IMR-90 (cell line): Measurements from ENCODE around the gene HGFAC. TPM values are rescaled to one million over a fixed set of nuclear protein-coding genes. Genes with fewer than 3 reads are reported as not detected.

Experiments
- ATAC-seq: fragments of 200-7000 bp; cut with Tn5 transposase; 2 replicates; pipeline ENCODE4 v1.9.1; 2020; ENCODE audit warnings: low read depth, mild to moderate bottlenecking, moderate library complexity
- BruUV-seq: library from RNA; stranded (reverse); fragments of 400-500 nt; replicated peaks from 2 replicates; lab custom pipeline; 2021; lab: Mats Ljungman, UMichigan
- CTCF ChIA-PET: fragments of 300-600 bp; formaldehyde crosslinking; extraction: SDS; loops from one replicate; lab custom pipeline; 2021; ENCODE audit warnings: antibody characterized with exemption; lab: Yijun Ruan, JAX
- POLR2A ChIA-PET: fragments of 300-600 bp; sonication (Branson Sonifier 250); formaldehyde crosslinking; loops from one replicate; lab custom pipeline; 2022; ENCODE audit warnings: antibody characterized with exemption; ENCODE audit not compliant: unreplicated experiment; lab: Charles Lee
- DNase-seq: peaks from one replicate; pipeline ENCODE4 v3.0.0; 2013
- H2AFZ ChIP-seq: replicated peaks from 2 replicates; pipeline ENCODE3; 2013; ENCODE audit warnings: low read length, mild to moderate bottlenecking; ENCODE audit not compliant: poor library complexity
- H2AK5ac ChIP-seq: 2 replicates; pipeline ENCODE4 v1.6.1; 2013; ENCODE audit warnings: low read depth, low read length, inconsistent platforms
- H2AK9ac ChIP-seq: replicated peaks from 2 replicates; pipeline ENCODE3; 2013; ENCODE audit warnings: mild to moderate bottlenecking, low read depth, low read length, moderate library complexity; ENCODE audit not compliant: poor library complexity
- H2BK120ac ChIP-seq: 2 replicates; pipeline ENCODE4 v1.6.1; 2013; ENCODE audit warnings: low read depth, low read length, inconsistent platforms
- H2BK15ac ChIP-seq: 3 replicates; pipeline ENCODE4 v1.6.1; 2013; ENCODE audit warnings: low read depth, low read length, inconsistent platforms
- H2BK20ac ChIP-seq: 2 replicates; pipeline ENCODE4 v1.6.1; 2013; ENCODE audit warnings: low read depth, mild to moderate bottlenecking, inconsistent platforms, low read length, moderate library complexity
- H2BK5ac ChIP-seq: 2 replicates; pipeline ENCODE4 v1.6.1; 2013; ENCODE audit warnings: mild to moderate bottlenecking, low read depth, low read length, inconsistent platforms; ENCODE audit not compliant: poor library complexity, severe bottlenecking
- H3K14ac ChIP-seq: replicated peaks from 2 replicates; pipeline ENCODE4 v1.6.1; 2013; ENCODE audit warnings: low read depth, low read length, inconsistent platforms
- H3K18ac ChIP-seq: 2 replicates; pipeline ENCODE4 v1.6.1; 2013; ENCODE audit warnings: low read depth, low read length, control low read depth
- H3K23ac ChIP-seq: 2 replicates; pipeline ENCODE4 v1.6.1; 2013; ENCODE audit warnings: low read depth, low read length, inconsistent platforms
- H3K27ac ChIP-seq: 2 replicates; pipeline ENCODE4 v1.5.1; 2013; ENCODE audit warnings: mild to moderate bottlenecking, control low read depth, low read length; ENCODE audit not compliant: insufficient read depth
- H3K27me3 ChIP-seq: 2 replicates; pipeline ENCODE4 v1.6.1; 2013; ENCODE audit warnings: low read length; ENCODE audit not compliant: control insufficient read depth, insufficient read depth
- H3K36me3 ChIP-seq: 2 replicates; pipeline ENCODE4 v1.6.1; 2013; ENCODE audit warnings: low read length, mixed read lengths; ENCODE audit not compliant: control insufficient read depth, insufficient read depth
- H3K4ac ChIP-seq: 2 replicates; pipeline ENCODE4 v1.6.1; 2013; ENCODE audit warnings: low read depth, low read length, inconsistent platforms
- H3K4me1 ChIP-seq: 2 replicates; pipeline ENCODE4 v1.6.1; 2013; ENCODE audit warnings: low read length, mixed read lengths; ENCODE audit not compliant: control insufficient read depth, insufficient read depth
- H3K4me2 ChIP-seq: 2 replicates; pipeline ENCODE4 v1.6.1; 2013; ENCODE audit warnings: low read depth, mild to moderate bottlenecking, control low read depth, low read length, moderate library complexity
- H3K4me3 ChIP-seq: 2 replicates; pipeline ENCODE4 v1.5.1; 2013; ENCODE audit warnings: low read depth, mild to moderate bottlenecking, control low read depth, low read length, moderate library complexity; ENCODE audit not compliant: insufficient read depth
- H3K56ac ChIP-seq: 2 replicates; pipeline ENCODE4 v1.6.1; 2013; ENCODE audit warnings: low read length, inconsistent platforms; ENCODE audit not compliant: insufficient read depth; ENCODE audit errors: extremely low read depth
- H3K79me1 ChIP-seq, 2 experiments: 2 replicates each; pipeline ENCODE4 v1.6.1; 2013; ENCODE audit warnings: low read length in 2 of 2, inconsistent platforms in 1 of 2, low read depth in 1 of 2
- H3K9ac ChIP-seq: 2 replicates; pipeline ENCODE4 v1.6.1; 2013; ENCODE audit warnings: low read depth, low read length, control low read depth
- H3K9me1 ChIP-seq: 2 replicates; pipeline ENCODE4 v1.6.1; 2013; ENCODE audit warnings: low read length, inconsistent platforms; ENCODE audit not compliant: insufficient read depth
- H3K9me3 ChIP-seq: 2 replicates; pipeline ENCODE4 v1.6.1; 2013; ENCODE audit warnings: low read length; ENCODE audit not compliant: control insufficient read depth, insufficient read depth
- H4K20me1 ChIP-seq: 2 replicates; pipeline ENCODE4 v1.6.1; 2013; ENCODE audit warnings: low read length, inconsistent platforms; ENCODE audit not compliant: insufficient read depth
- H4K5ac ChIP-seq: 2 replicates; pipeline ENCODE4 v1.6.1; 2013; ENCODE audit warnings: mild to moderate bottlenecking, low read depth, low read length, control low read depth
- H4K8ac ChIP-seq, 2 experiments: 2 replicates each; pipeline ENCODE4 v1.6.1; 2013; ENCODE audit warnings: low read depth in 2 of 2, low read length in 2 of 2, control low read depth in 1 of 2, inconsistent platforms in 1 of 2
- H4K91ac ChIP-seq: 2 replicates; pipeline ENCODE4 v1.6.1; 2013; ENCODE audit warnings: low read depth, low read length, inconsistent platforms; ENCODE audit not compliant: insufficient read depth
- CEBPB ChIP-seq: IDR thresholded peaks from 2 replicates; pipeline ENCODE4 v1.6.1; 2012; ENCODE audit warnings: low read depth, low read length, improper control_type of control experiment
- CHD1 ChIP-seq: IDR thresholded peaks from 2 replicates; pipeline ENCODE4 v1.6.1; 2012; ENCODE audit warnings: low read depth, low read length, improper control_type of control experiment
- FOS ChIP-seq: fragments of 150-350 bp; IDR thresholded peaks from 2 replicates; pipeline ENCODE4 v1.6.1; 2016; ENCODE audit warnings: low read depth, low read length
- MAFK ChIP-seq: IDR thresholded peaks from 2 replicates; pipeline ENCODE4 v1.6.1; 2012; ENCODE audit warnings: low read depth, low read length, improper control_type of control experiment
- MAZ ChIP-seq: IDR thresholded peaks from 2 replicates; pipeline ENCODE4 v1.6.1; 2012; ENCODE audit warnings: low read depth, mild to moderate bottlenecking, low read length, improper control_type of control experiment, moderate library complexity, borderline replicate concordance
- MXI1 ChIP-seq: IDR thresholded peaks from 2 replicates; pipeline ENCODE4 v1.6.1; 2012; ENCODE audit warnings: low read depth, mild to moderate bottlenecking, low read length, moderate library complexity, borderline replicate concordance
- NFE2L2 ChIP-seq: fragments of 150-350 bp; IDR thresholded peaks from 2 replicates; pipeline ENCODE4 v1.6.1; 2016; ENCODE audit warnings: low read depth, mild to moderate bottlenecking, low read length
- POLR2A ChIP-seq: IDR thresholded peaks from 2 replicates; pipeline ENCODE4 v1.6.1; 2012; ENCODE audit warnings: mild to moderate bottlenecking, low read depth, low read length
- RCOR1 ChIP-seq: IDR thresholded peaks from 2 replicates; pipeline ENCODE4 v1.6.1; 2012; ENCODE audit warnings: mild to moderate bottlenecking, low read length, improper control_type of control experiment; ENCODE audit not compliant: insufficient replicate concordance
- RFX5 ChIP-seq: IDR thresholded peaks from 2 replicates; pipeline ENCODE4 v1.8.0; 2012; ENCODE audit warnings: low read depth, mild to moderate bottlenecking, low read length, moderate library complexity
- SMC3 ChIP-seq: fragments of 150-350 bp; IDR thresholded peaks from 2 replicates; pipeline ENCODE4 v1.6.1; 2016; ENCODE audit warnings: low read depth, mild to moderate bottlenecking, antibody characterized with exemption, low read length, moderate library complexity
- WGBS, 2 experiments: methylation state at CpG; one replicate each; pipeline versions ENCODE4 v1.1.5 to v1.1.7; 2013; ENCODE audit warnings: missing lambda C conversion rate in 2 of 2; ENCODE audit not compliant: insufficient read length in 1 of 2; ENCODE audit errors: extremely low coverage in 2 of 2; 5-methylcytosine and 5-hydroxymethylcytosine counted together
- dilution Hi-C: fragments of 300-500 bp; cut with HindIII; formaldehyde crosslinking; loops from one replicate; pipeline ENCODE4 v1.14.3; 2018; ENCODE audit warnings: low sequenced_read_pairs; ENCODE audit not compliant: unreplicated experiment
- in situ Hi-C: fragments of 300-500 bp; cut with MboI; formaldehyde crosslinking; loops from 3 replicates; pipeline ENCODE4 v1.14.3; 2019; ENCODE audit warnings: low sequenced_read_pairs, inconsistent platforms, mixed read lengths
- intact Hi-C: fragments of 100-400 bp; cut with micrococcal nuclease; formaldehyde crosslinking; loops from 2 replicates; pipeline ENCODE4 v1.10.0; 2022
- polyA plus RNA-seq, 3 experiments: library from polyadenylated mRNA; depleted of rRNA; stranded (reverse); fragments of >200 nt; gene quantifications; 2 replicates each; pipeline ENCODE4 v1.2.3, GENCODE V29; 2012; ENCODE audit warnings: low replicate concordance in 1 of 3
- total RNA-seq: library from RNA; depleted of rRNA; stranded (reverse); fragments of >200 nt; gene quantifications from 2 replicates; pipeline ENCODE4 v1.2.3, GENCODE V29; 2012
- TF ChIP-seq, protein P1 (sequence below): fragments of 150-350 bp; IDR thresholded peaks from 2 replicates; pipeline ENCODE4 v1.6.1; 2016; ENCODE audit warnings: low read depth, mild to moderate bottlenecking, low read length, moderate library complexity, borderline replicate concordance
- TF ChIP-seq, protein P2 (sequence below): fragments of 150-350 bp; IDR thresholded peaks from 2 replicates; pipeline ENCODE4 v1.6.1; 2017; ENCODE audit warnings: mild to moderate bottlenecking, antibody characterized with exemption, low read length, low read depth

HGFAC gene
- total and polyA plus RNA-seq, 2 of the 4 experiments (the other 2 are of a cell fraction): 0.05 TPM; not detected in 1

DNA sequence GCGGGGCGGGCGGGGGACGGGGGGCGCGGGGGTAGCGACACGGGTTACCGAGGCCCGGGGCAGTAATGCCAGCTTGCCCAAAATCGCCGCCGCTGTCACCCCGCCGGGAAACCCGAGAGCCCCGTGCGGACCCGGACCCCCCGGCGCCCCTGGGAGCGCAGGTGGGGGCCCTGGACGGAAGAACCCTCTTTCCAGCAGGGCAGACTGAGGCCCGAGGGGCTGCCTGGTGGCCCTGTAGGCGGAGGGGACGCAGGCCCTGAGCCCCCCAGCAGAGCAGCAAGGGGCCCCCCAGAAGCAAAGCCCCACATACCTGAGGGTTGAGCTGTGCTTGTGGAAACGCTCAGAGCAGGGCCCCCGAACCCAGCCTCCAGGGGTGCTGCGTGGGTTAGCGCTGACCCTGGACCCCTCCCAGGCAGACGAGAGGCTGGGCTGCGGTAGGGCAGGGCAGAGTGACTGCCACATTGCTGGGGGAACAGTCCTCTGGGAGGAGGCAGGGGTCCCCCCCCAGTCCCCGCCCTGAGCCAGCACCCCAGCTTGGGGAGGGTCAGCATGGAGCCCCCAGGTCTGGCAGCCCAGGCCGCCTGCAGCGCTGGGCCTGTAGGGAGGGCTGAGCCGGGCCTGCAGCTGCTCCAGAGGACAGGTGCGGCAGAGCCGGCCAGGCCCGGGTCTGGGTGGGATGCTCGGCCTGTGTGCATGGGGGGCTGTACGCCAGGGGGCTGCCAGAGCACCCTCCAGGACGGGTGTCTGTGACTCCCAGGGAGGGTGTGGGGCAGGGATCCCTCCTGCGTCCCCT, 22.0 kb downstream of the HGFAC start:
- no peak overlapping the region for H3K56ac ChIP-seq
- no peak overlapping the region for H2AFZ ChIP-seq
- 27% methylated on average over 16 of the region's 43 CpGs; no CpG with 5 or more reads in 1 of the 2 experiments for WGBS, 2 experiments
- no peak overlapping the region for H4K5ac ChIP-seq
- no peak overlapping the region for H3K4me2 ChIP-seq
- no peak overlapping the region for H3K27ac ChIP-seq
- dilution Hi-C loops (no loop called here), intact Hi-C loops (no loop called here), in situ Hi-C loops (no loop called here)
- ChIA-PET CTCF (no interaction called here), POLR2A (no interaction called here)
- H3K9me1 ChIP-seq: 0 out of 2 replicates have a peak, but pooled peaks cover 5% of the 10 kb centered on the region
- H3K4me3 ChIP-seq: no peak overlapping the region
- H3K23ac ChIP-seq: no peak overlapping the region
- H3K9me3 ChIP-seq: no peaks in the 10 kb centered on the region
- H3K4me1 ChIP-seq: no peaks in the 10 kb centered on the region
- H4K91ac ChIP-seq: no peak overlapping the region
- no peak overlapping the region for H2BK120ac ChIP-seq
- no peak overlapping the region for H3K14ac ChIP-seq
- TF ChIP-seq MXI1 (no peak), SMC3 (no peak), CEBPB (no peak), FOS (no peak), NFE2L2 (no peak), RCOR1 (no peak), MAZ (no peak), POLR2A (no peak), MAFK (no peak), CHD1 (no peak), RFX5 (no peak)
- TF ChIP-seq, protein P1, sequence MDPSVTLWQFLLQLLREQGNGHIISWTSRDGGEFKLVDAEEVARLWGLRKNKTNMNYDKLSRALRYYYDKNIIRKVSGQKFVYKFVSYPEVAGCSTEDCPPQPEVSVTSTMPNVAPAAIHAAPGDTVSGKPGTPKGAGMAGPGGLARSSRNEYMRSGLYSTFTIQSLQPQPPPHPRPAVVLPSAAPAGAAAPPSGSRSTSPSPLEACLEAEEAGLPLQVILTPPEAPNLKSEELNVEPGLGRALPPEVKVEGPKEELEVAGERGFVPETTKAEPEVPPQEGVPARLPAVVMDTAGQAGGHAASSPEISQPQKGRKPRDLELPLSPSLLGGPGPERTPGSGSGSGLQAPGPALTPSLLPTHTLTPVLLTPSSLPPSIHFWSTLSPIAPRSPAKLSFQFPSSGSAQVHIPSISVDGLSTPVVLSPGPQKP: no peak
- TF ChIP-seq, protein P2, sequence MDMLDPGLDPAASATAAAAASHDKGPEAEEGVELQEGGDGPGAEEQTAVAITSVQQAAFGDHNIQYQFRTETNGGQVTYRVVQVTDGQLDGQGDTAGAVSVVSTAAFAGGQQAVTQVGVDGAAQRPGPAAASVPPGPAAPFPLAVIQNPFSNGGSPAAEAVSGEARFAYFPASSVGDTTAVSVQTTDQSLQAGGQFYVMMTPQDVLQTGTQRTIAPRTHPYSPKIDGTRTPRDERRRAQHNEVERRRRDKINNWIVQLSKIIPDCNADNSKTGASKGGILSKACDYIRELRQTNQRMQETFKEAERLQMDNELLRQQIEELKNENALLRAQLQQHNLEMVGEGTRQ: no peak
- no peak overlapping the region for H2AK9ac ChIP-seq
- no peaks in the 10 kb centered on the region for H3K36me3 ChIP-seq
- H3K9ac ChIP-seq: no peak overlapping the region
- H4K20me1 ChIP-seq: 0 out of 2 replicates have a peak, but pooled peaks cover 5% of the 10 kb centered on the region
- H4K8ac ChIP-seq: no peak overlapping the region
- DNase-seq (no peak), ATAC-seq (no peak)
- H2AK5ac ChIP-seq: no peak overlapping the region
- H2BK5ac ChIP-seq: no peak overlapping the region
- no peak overlapping the region for H3K18ac ChIP-seq
- no peak overlapping the region for H3K4ac ChIP-seq
- no peak overlapping the region for H2BK15ac ChIP-seq
- no TSS peak for BruUV-seq
- H2BK20ac ChIP-seq: no peak overlapping the region
- no peaks in the 10 kb centered on the region for H3K79me1 ChIP-seq
- H3K27me3 ChIP-seq: peaks cover 52% of the 10 kb centered on the region
